HT1080 (cell line): ENCODE data around the gene WHAMM. TPM values are rescaled to one million over a fixed set of nuclear protein-coding genes. Genes with fewer than 3 reads are reported as not detected.

Source experiments
- DNase-seq: peaks from one replicate; pipeline ENCODE4 v3.0.0-alpha.2; 2015; ENCODE audit warnings: low read depth
- total RNA-seq: library from RNA; depleted of rRNA; stranded (reverse); fragments of >200 nt; shearing (Covaris generic); gene quantifications from 2 replicates; pipeline ENCODE4 v1.2.3, GENCODE V29; 2014

The WHAMM gene
- total RNA-seq, 1 experiment from 2014 or later = 3.6 TPM

GRCh38 chr15:82838096-82838735 is 28.8 kb downstream of the WHAMM start:
- DNase-seq = no peak

GRCh38 chr15:82839136-82839535 is 29.7 kb downstream of the WHAMM start:
- DNase-seq = no peak

- DNase-seq = no peak
These were observed 30.7 kb downstream of the WHAMM start for GRCh38 chr15:82840166-82840565.

- DNase-seq = no peak
These were observed 34.1 kb downstream of the WHAMM start for GRCh38 chr15:82843566-82843965.

- DNase-seq = no peak
These were observed 36.3 kb downstream of the WHAMM start for GRCh38 chr15:82845686-82846085.

- no peak for DNase-seq
These were observed 37.2 kb downstream of the WHAMM start for GRCh38 chr15:82846621-82847020.

- peak; percentile 57 for DNase-seq
These were observed 38.3 kb downstream of the WHAMM start for GRCh38 chr15:82847703-82848102.

- DNase-seq = no peak
These were observed 39.0 kb downstream of the WHAMM start for GRCh38 chr15:82848241-82848993.

GRCh38 chr15:82849556-82850512 is 40.4 kb downstream of the WHAMM start:
- DNase-seq = no peak

- no peak for DNase-seq
These were observed 41.3 kb downstream of the WHAMM start for GRCh38 chr15:82850731-82851130.

GRCh38 chr15:82851306-82851850 is 42.0 kb downstream of the WHAMM start:
- no peak for DNase-seq

- peak; percentile 92 for DNase-seq
These were observed 42.6 kb downstream of the WHAMM start for GRCh38 chr15:82851981-82852511.

GRCh38 chr15:82852941-82853561 is 43.6 kb downstream of the WHAMM start:
- DNase-seq = no peak

GRCh38 chr15:82854554-82854953 is 45.1 kb downstream of the WHAMM start:
- no peak for DNase-seq

- no peak for DNase-seq
These were observed 46.1 kb downstream of the WHAMM start for GRCh38 chr15:82855286-82856100.

- DNase-seq = no peak
These were observed 47.2 kb downstream of the WHAMM start for GRCh38 chr15:82856397-82857170.

- DNase-seq = no peak
These were observed 49.5 kb downstream of the WHAMM start for GRCh38 chr15:82858932-82859331.

GRCh38 chr15:82862886-82863285 is 53.5 kb downstream of the WHAMM start:
- no peak for DNase-seq

GRCh38 chr15:82864967-82865366 is 55.5 kb downstream of the WHAMM start:
- DNase-seq = no peak
